GM12878 (cell line): ENCODE results near the gene FGD6. TPM values are rescaled to one million over a fixed set of nuclear protein-coding genes. Genes with fewer than 3 reads are reported as not detected.

Source experiments
- BRCA1 ChIP-seq: IDR thresholded peaks from 2 replicates; pipeline ENCODE4 v1.6.1; 2011; ENCODE audit warnings: low read depth, low read length, improper control_type of control experiment
- CREM ChIP-seq: IDR thresholded peaks from 2 replicates; pipeline ENCODE4 v1.6.1; 2014; ENCODE audit warnings: antibody characterized with exemption, low read depth
- ELK1 ChIP-seq: IDR thresholded peaks from 2 replicates; pipeline ENCODE4 v1.6.1; 2012; ENCODE audit warnings: low read depth, low read length, improper control_type of control experiment
- GABPA ChIP-seq: IDR thresholded peaks from 2 replicates; pipeline ENCODE4 v1.6.1; 2014; ENCODE audit warnings: antibody characterized with exemption, low read depth, mild to moderate bottlenecking, inconsistent platforms
- HDAC6 ChIP-seq: fragments of 200-600 bp; sonication (generic); IDR thresholded peaks from one replicate; pipeline ENCODE4 v1.8.0; 2017; ENCODE audit warnings: antibody characterized with exemption; ENCODE audit not compliant: unreplicated experiment
- IRF4 ChIP-seq: IDR thresholded peaks from 2 replicates; pipeline ENCODE4 v1.6.1; 2011; ENCODE audit warnings: low read depth, low read length
- JUNB ChIP-seq: IDR thresholded peaks from 2 replicates; pipeline ENCODE4 v1.6.1; 2016; ENCODE audit warnings: antibody characterized with exemption, mild to moderate bottlenecking
- MTA2 ChIP-seq: fragments of 450-650 bp; IDR thresholded peaks from 2 replicates; pipeline ENCODE4 v1.6.1; 2016; ENCODE audit warnings: low read depth, mild to moderate bottlenecking, moderate library complexity
- NFIC ChIP-seq: IDR thresholded peaks from 2 replicates; pipeline ENCODE4 v1.6.1; 2012; ENCODE audit warnings: low read depth, mild to moderate bottlenecking, inconsistent platforms, low read length, moderate library complexity
- PAX5 ChIP-seq: IDR thresholded peaks from 2 replicates; pipeline ENCODE4 v1.6.1; 2011; ENCODE audit warnings: low read depth, low read length, borderline replicate concordance
- PAX8 ChIP-seq: fragments of 450-650 bp; IDR thresholded peaks from 2 replicates; pipeline ENCODE4 v1.6.1; 2017; ENCODE audit warnings: mild to moderate bottlenecking, moderate library complexity
- RAD21 ChIP-seq: IDR thresholded peaks from 2 replicates; pipeline ENCODE4 v1.6.1; 2011; ENCODE audit warnings: mild to moderate bottlenecking, low read depth, low read length, moderate library complexity; ENCODE audit not compliant: insufficient read depth
- SIN3A ChIP-seq: IDR thresholded peaks from 2 replicates; pipeline ENCODE4 v1.6.1; 2012; ENCODE audit warnings: low read depth, low read length, improper control_type of control experiment
- SMAD1 ChIP-seq: fragments of 450-650 bp; IDR thresholded peaks from 2 replicates; pipeline ENCODE4 v1.6.1; 2018; ENCODE audit warnings: mild to moderate bottlenecking, low read depth; ENCODE audit not compliant: partially characterized antibody
- SMARCA5 ChIP-seq: fragments of 450-650 bp; IDR thresholded peaks from 2 replicates; pipeline ENCODE4 v1.6.1; 2017; ENCODE audit warnings: mild to moderate bottlenecking
- TBL1XR1 ChIP-seq: IDR thresholded peaks from 2 replicates; pipeline ENCODE4 v1.6.1; 2012; ENCODE audit warnings: low read depth, low read length, improper control_type of control experiment
- TCF12 ChIP-seq: IDR thresholded peaks from 2 replicates; pipeline ENCODE4 v1.6.1; 2011; ENCODE audit warnings: low read depth, mild to moderate bottlenecking, low read length
- USF1 ChIP-seq: IDR thresholded peaks from 2 replicates; pipeline ENCODE4 v1.6.1; 2011; ENCODE audit warnings: borderline replicate concordance, low read depth, mild to moderate bottlenecking, moderate library complexity, mixed read lengths, low read length; ENCODE audit not compliant: insufficient read depth; ENCODE audit errors: extremely low read length
- YY1 ChIP-seq: IDR thresholded peaks from 2 replicates; pipeline ENCODE4 v1.6.1; 2011; ENCODE audit warnings: low read depth, mild to moderate bottlenecking, low read length
- ZNF274 ChIP-seq: IDR thresholded peaks from one replicate; pipeline ENCODE4 v1.8.0; 2011; ENCODE audit not compliant: insufficient read length, insufficient read depth
- ZSCAN29 ChIP-seq: fragments of 450-650 bp; IDR thresholded peaks from 2 replicates; pipeline ENCODE4 v1.6.1; 2017; ENCODE audit warnings: mild to moderate bottlenecking, moderate library complexity
- polyA plus RNA-seq, 11 experiments: library from polyadenylated mRNA; depleted of rRNA in 4 of 11; unstranded in 6 of 11; stranded (reverse) in 5 of 11; fragments of >200 nt; fragmentation: Nextera tagmentation in 4 of 11; fragmentation: Illumina TruSeq in 1 of 11; extraction: Ambion mirVana in 4 of 11; extraction: Trizol in 1 of 11; gene quantifications; 1 replicate in 1 of 11; 2 replicates in 10 of 11; pipeline versions ENCODE4 v1.2.1 to v1.2.3, GENCODE V29; 2011 to 2016; ENCODE audit warnings: inconsistent platforms in 2 of 11, missing spikeins in 2 of 11, low read depth in 1 of 11
- total RNA-seq, 4 experiments: library from RNA; depleted of rRNA in 3 of 4; stranded (reverse); fragments of >200 nt in 3 of 4; fragmentation: Illumina TruSeq in 1 of 4; extraction: Trizol in 1 of 4; gene quantifications; 2 replicates each; pipeline versions ENCODE4 v1.2.1 to v1.2.3, GENCODE V29; 2013 to 2021
- TF ChIP-seq, protein P1 (sequence below): fragments of 450-650 bp; formaldehyde crosslinking; IDR thresholded peaks from 2 replicates; pipeline ENCODE4 v1.4.0; 2022; ENCODE audit warnings: mild to moderate bottlenecking, moderate library complexity
- TF ChIP-seq, protein P2 (sequence below): IDR thresholded peaks from 2 replicates; pipeline ENCODE4 v1.6.1; 2011; ENCODE audit warnings: mild to moderate bottlenecking, low read depth, low read length, moderate library complexity; ENCODE audit not compliant: insufficient replicate concordance
- TF ChIP-seq, protein P3 (sequence below): fragments of 450-650 bp; IDR thresholded peaks from 2 replicates; pipeline ENCODE4 v1.6.1; 2017; ENCODE audit warnings: antibody characterized with exemption, mild to moderate bottlenecking, moderate library complexity

Gene FGD6
- total and polyA plus RNA-seq, 10 of the 15 experiments (the other 5 are each of a cell fraction or from before 2014, with no cell fraction given) = 2.4 to 15.5 (median 8.9) TPM

DNA sequence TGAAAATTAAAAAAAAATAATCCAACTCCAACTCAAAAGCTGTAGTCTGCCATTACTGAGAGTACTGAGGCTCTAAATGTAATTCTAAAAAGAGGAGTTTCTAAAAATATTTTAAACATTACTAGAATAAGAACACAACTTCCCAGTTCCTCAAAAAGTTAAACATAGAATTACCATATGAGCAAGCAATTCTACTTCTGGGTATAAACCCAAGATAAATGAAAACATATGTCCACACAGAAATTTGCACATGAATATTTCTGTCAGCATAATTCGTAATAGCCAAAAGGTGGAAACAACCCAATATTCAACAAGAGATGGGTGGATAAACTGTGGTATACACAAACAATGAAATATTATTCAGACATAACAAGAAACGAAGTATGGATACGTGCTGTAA is 128.9 kb downstream of the FGD6 start (continued):
- TF ChIP-seq, protein P1, sequence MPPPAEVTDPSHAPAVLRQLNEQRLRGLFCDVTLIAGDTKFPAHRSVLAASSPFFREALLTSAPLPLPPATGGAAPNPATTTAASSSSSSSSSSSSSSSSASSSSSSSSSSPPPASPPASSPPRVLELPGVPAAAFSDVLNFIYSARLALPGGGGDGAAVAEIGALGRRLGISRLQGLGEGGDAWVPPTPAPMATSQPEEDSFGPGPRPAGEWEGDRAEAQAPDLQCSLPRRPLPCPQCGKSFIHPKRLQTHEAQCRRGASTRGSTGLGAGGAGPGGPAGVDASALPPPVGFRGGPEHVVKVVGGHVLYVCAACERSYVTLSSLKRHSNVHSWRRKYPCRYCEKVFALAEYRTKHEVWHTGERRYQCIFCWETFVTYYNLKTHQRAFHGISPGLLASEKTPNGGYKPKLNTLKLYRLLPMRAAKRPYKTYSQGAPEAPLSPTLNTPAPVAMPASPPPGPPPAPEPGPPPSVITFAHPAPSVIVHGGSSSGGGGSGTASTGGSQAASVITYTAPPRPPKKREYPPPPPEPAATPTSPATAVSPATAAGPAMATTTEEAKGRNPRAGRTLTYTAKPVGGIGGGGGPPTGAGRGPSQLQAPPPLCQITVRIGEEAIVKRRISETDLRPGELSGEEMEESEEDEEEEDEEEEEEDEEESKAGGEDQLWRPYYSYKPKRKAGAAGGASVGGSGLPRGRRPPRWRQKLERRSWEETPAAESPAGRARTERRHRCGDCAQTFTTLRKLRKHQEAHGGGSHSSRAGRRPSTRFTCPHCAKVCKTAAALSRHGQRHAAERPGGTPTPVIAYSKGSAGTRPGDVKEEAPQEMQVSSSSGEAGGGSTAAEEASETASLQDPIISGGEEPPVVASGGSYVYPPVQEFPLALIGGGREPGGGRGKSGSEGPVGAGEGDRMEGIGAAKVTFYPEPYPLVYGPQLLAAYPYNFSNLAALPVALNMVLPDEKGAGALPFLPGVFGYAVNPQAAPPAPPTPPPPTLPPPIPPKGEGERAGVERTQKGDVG (CRISPR knock-in tag) = no peak
- TF ChIP-seq PAX8 (no peak), PAX5 (no peak), GABPA (peak; percentile 66), ZSCAN29 (no peak), SMARCA5 (no peak), IRF4 (peak; percentile 51; the same call in 1 of the 2 replicates), CREM (peak; percentile 64; the same call in 1 of the 2 replicates), JUNB (peak; percentile 94), SIN3A (no peak), ZNF274 (no peak), ELK1 (no peak), USF1 (no peak), MTA2 (no peak), BRCA1 (no peak), SMAD1 (no peak), TCF12 (no peak), RAD21 (no peak), YY1 (no peak), NFIC (peak; percentile 98), TBL1XR1 (peak; percentile 77; the same call in 1 of the 2 replicates), HDAC6 (no peak)
- TF ChIP-seq, protein P2, sequence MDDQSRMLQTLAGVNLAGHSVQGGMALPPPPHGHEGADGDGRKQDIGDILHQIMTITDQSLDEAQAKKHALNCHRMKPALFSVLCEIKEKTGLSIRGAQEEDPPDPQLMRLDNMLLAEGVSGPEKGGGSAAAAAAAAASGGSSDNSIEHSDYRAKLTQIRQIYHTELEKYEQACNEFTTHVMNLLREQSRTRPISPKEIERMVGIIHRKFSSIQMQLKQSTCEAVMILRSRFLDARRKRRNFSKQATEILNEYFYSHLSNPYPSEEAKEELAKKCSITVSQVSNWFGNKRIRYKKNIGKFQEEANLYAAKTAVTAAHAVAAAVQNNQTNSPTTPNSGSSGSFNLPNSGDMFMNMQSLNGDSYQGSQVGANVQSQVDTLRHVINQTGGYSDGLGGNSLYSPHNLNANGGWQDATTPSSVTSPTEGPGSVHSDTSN = no peak
- TF ChIP-seq, protein P3, sequence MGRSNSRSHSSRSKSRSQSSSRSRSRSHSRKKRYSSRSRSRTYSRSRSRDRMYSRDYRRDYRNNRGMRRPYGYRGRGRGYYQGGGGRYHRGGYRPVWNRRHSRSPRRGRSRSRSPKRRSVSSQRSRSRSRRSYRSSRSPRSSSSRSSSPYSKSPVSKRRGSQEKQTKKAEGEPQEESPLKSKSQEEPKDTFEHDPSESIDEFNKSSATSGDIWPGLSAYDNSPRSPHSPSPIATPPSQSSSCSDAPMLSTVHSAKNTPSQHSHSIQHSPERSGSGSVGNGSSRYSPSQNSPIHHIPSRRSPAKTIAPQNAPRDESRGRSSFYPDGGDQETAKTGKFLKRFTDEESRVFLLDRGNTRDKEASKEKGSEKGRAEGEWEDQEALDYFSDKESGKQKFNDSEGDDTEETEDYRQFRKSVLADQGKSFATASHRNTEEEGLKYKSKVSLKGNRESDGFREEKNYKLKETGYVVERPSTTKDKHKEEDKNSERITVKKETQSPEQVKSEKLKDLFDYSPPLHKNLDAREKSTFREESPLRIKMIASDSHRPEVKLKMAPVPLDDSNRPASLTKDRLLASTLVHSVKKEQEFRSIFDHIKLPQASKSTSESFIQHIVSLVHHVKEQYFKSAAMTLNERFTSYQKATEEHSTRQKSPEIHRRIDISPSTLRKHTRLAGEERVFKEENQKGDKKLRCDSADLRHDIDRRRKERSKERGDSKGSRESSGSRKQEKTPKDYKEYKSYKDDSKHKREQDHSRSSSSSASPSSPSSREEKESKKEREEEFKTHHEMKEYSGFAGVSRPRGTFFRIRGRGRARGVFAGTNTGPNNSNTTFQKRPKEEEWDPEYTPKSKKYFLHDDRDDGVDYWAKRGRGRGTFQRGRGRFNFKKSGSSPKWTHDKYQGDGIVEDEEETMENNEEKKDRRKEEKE = no peak
